WERI-Rb-1 (cell line): ENCODE measurements around the gene ZNF618.
A peak's percentile ranks its signal among the peaks of the same experiment; 100 is the strongest.
"Not testable (repeated sequence)": the region's sequence is repeated elsewhere in the genome, so short reads cannot be mapped to it uniquely, and the experiment has no call there.

Source experiments
- DNase-seq: peaks from one replicate; pipeline ENCODE4 v3.0.0-alpha.2; 2020
- H3K27ac ChIP-seq: fragments of 250-450 bp; sonication (Bioruptor Pico); 2 replicates; pipeline ENCODE4 v1.5.1; 2020; ENCODE audit warnings: mild to moderate bottlenecking, moderate library complexity
- H3K27me3 ChIP-seq: fragments of 250-450 bp; sonication (Bioruptor Pico); 2 replicates; pipeline ENCODE4 v1.5.1; 2021; ENCODE audit warnings: mild to moderate bottlenecking, low read depth, moderate library complexity; ENCODE audit not compliant: insufficient read depth, severe bottlenecking
- H3K36me3 ChIP-seq: fragments of 250-450 bp; sonication (Bioruptor Pico); 2 replicates; pipeline ENCODE4 v1.5.1; 2020; ENCODE audit warnings: mild to moderate bottlenecking, moderate library complexity
- H3K4me3 ChIP-seq: 2 replicates; pipeline ENCODE4 v1.5.1; 2011; ENCODE audit warnings: low read depth, mild to moderate bottlenecking, control low read depth, low read length
- H3K9me3 ChIP-seq: fragments of 250-450 bp; sonication (Bioruptor Pico); 2 replicates; pipeline ENCODE4 v1.5.1; 2021; ENCODE audit warnings: mild to moderate bottlenecking, moderate library complexity; ENCODE audit not compliant: severe bottlenecking
- TF ChIP-seq, protein P1 (sequence below): IDR thresholded peaks from 2 replicates; pipeline ENCODE4 v1.5.1; 2011; ENCODE audit warnings: low read depth, mild to moderate bottlenecking, control low read depth, inconsistent platforms, low read length

ZNF618 gene

DNA sequence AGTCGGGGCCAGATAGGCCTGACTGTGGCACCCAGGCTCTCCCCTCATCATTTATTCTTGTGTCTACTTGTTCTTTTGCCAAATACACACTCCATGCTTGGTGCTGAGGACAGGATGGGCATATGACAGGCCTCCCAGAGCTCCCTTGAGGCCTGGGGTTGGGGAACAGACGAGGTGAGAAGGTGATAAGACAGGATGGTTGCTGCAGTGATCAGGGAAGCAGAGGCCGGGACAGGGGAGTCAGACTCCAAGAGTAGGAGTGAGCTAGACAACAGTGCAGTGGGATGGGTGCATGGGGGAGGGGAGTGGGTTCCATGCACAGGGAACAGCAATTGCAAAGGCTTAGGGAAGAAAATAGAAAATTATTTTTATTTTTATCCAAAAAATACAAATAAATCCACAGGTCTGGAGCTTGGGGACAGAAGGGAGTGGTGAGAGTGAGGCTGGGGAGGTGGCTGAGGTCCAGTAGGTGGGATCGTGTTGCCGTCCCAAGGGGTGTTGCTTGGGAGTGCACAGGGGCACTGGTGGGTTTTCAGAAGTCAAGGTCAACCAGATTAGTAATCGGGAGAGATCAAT, 205.4 kb downstream of the ZNF618 start:
- no peak overlapping the region for H3K27ac ChIP-seq
- TF ChIP-seq, protein P1, sequence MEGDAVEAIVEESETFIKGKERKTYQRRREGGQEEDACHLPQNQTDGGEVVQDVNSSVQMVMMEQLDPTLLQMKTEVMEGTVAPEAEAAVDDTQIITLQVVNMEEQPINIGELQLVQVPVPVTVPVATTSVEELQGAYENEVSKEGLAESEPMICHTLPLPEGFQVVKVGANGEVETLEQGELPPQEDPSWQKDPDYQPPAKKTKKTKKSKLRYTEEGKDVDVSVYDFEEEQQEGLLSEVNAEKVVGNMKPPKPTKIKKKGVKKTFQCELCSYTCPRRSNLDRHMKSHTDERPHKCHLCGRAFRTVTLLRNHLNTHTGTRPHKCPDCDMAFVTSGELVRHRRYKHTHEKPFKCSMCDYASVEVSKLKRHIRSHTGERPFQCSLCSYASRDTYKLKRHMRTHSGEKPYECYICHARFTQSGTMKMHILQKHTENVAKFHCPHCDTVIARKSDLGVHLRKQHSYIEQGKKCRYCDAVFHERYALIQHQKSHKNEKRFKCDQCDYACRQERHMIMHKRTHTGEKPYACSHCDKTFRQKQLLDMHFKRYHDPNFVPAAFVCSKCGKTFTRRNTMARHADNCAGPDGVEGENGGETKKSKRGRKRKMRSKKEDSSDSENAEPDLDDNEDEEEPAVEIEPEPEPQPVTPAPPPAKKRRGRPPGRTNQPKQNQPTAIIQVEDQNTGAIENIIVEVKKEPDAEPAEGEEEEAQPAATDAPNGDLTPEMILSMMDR, result no peak
- no peak for DNase-seq
- no peak overlapping the region for H3K4me3 ChIP-seq
- no peaks in the 10 kb centered on the region for H3K36me3 ChIP-seq
- H3K9me3 ChIP-seq, result no peaks in the 10 kb centered on the region
- H3K27me3 ChIP-seq, result no peaks in the 10 kb centered on the region

DNA sequence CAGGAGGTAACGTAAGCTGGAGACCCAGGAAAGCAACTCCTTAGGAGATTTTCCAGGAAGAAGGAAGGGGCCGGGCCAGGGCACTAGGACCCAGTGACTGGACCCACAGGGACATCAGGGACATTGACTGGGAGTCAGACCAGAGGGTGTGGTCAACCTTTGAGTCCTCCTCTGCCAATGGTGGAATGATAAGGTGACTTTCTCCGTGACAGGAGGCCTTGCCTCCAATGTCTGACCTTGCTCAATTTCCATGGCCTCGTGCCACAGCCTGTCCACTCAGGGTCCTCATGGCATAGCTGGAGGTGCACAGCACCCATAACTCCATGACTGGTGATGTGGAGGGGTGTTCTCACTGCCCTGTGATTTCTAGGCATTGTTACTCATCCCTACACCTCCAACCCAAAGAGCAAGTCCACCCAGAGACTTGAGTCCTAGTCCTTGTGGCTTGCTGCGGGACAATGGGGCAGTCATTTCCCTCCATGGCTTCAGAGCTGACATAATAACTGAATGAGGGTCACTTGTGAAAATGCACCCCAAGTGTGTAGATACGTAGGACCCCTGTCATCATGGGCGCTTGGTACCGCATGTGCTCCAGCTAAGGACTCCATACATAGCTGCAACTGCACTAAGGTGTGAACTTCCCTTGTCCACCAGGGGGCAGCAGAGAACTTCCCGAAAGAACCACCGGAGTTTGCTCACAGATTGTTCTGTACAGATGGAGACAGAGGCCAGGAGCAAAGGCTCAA, 206.1 kb downstream of the ZNF618 start:
- Histone ChIP-seq H3K27me3 (no peaks in the 10 kb centered on the region), H3K4me3 (peak overlapping the region; percentile 12; the same call in 1 of the 2 replicates), H3K36me3 (no peaks in the 10 kb centered on the region), H3K9me3 (no peaks in the 10 kb centered on the region), H3K27ac (peak overlapping the region; percentile 91)
- TF ChIP-seq, protein P1, result peak; percentile 94
- DNase-seq, result peak; percentile 98

DNA sequence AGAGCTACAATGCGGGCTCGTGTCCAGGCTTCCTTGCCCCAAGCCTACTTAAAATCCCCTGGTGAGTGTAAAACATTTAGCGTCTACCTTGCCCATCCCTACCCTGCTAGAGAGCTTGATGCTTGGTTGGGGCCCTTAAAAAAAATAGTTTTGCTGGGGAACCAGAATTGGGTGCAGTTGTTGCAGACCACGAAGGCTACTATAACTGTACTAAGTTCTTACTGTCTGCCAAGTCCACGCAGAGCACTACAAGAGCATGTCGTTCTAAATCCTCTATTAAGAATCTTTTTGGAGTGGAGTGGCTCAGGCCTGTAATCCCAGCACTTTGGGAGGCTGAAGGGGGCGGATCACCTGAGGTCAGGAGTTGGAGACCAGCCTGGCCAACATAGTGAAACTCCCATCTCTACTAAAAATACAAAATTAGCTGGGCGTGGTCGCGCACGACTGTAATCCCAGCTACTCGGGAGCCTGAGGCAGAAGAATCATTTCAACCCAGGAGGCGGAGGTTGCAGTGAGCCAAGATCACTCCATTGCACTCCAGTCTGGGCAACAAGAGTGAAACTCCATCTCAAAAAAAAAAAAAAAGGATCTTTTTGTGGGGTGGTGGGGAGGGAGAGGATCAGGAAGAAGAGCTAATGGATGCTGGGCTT, 206.8 kb downstream of the ZNF618 start:
- peak overlapping the region; percentile 12; the same call in 1 of the 2 replicates for H3K4me3 ChIP-seq
- not testable (repeated sequence) for H3K36me3 ChIP-seq, H3K9me3 ChIP-seq, H3K27me3 ChIP-seq
- DNase-seq, result peak; percentile 80
- H3K27ac ChIP-seq, result peak overlapping the region; percentile 91

DNA sequence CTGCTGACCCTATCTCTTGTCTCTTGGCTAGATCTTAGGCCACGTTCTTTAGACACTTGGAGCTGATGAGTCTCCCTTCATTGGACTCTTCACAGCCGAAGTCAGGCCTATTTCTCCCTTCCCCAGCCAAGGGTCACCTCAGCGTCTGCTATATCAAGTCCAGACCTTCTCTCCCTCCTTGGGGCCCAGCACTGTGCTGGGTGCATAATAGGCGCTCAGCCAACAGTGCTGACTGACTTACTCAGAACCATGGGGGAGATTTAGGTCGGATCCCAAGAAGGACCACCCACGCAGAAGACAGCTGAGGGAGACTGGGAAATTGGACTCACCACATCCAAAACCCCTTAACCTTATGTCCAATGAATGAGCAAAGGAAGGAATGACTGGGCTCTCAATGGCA, 207.6 kb downstream of the ZNF618 start:
- Histone ChIP-seq H3K27ac (peak overlapping the region; percentile 91), H3K4me3 (no peak overlapping the region), H3K36me3 (no peaks in the 10 kb centered on the region; the same call in 1 of the 2 replicates), H3K9me3 (no peaks in the 10 kb centered on the region), H3K27me3 (no peaks in the 10 kb centered on the region)
- DNase-seq, result no peak
- TF ChIP-seq, protein P1, result no peak

DNA sequence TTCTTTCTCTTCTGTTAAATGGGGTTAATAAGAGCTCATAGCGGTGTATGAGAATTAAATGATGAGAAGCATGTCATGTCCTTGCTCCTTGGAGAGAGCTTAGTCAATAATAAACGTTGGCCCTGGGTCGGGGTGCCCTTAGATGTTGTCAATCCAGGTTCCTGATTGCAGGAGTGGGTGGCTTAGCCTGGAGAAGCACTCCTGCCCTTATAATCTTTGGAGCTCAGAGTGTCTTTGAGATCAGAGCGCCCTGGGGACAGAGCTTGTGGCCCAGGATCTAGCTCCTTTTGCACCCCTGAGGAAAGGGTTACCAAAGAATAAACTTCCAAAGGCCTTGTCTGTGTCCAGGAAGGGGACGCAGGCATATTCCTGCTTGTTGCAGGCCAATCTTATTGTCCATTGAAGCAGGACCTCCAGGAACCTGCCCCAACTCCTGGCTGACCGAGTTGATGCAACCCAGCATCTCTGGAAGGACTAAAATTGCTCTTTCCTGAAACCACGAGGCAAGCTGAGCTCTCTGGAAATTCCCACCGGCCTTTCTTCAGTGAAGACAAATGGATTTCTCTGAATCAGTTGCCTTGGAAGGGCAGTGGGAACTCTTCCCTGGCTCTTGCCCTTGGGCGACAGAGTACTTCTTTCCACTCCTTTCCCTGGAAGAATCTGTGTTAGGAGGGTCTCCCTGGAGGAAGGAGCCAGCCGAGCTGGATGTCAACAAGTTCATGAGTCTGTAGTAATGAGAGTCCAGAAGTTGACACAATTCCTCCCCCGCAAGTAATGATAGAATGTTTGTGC, 208.4 kb downstream of the ZNF618 start:
- Histone ChIP-seq H3K9me3 (no peaks in the 10 kb centered on the region), H3K27ac (peak overlapping the region; percentile 16), H3K27me3 (no peaks in the 10 kb centered on the region), H3K36me3 (no peaks in the 10 kb centered on the region; the same call in 1 of the 2 replicates), H3K4me3 (no peak overlapping the region)
- TF ChIP-seq, protein P1, result no peak
- no peak for DNase-seq

DNA sequence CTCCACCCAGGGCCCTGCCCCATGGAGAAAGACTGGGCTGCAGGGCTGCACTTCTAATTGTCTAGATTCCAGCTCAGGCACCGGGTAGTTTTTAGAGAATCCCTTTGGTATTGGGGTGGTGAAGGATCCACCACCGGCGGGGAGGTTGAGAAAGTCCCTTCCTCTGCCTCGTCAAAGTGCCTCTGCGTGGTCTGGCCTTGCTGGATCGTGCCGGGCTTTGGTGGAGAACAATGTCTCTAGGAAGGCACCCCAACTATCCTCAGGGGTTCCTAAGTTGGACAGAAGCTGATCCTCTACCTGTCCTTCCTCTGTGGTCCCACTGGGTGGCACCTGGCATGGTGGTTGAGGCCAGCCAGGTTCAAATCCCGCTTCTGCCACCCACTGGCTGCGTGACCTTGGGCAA, 209.3 kb downstream of the ZNF618 start:
- no peaks in the 10 kb centered on the region for H3K9me3 ChIP-seq
- no peaks in the 10 kb centered on the region for H3K27me3 ChIP-seq
- DNase-seq, result no peak
- TF ChIP-seq, protein P1, result 0 out of 2 replicates have a peak, but pooled peaks have one; percentile 21
- peaks cover 7% of the 10 kb centered on the region for H3K36me3 ChIP-seq
- H3K27ac ChIP-seq, result no peak overlapping the region
- no peak overlapping the region for H3K4me3 ChIP-seq
